ENCODE measurements around the gene KIT. TPM values are rescaled to one million over a fixed set of nuclear protein-coding genes. Genes with fewer than 3 reads are reported as not detected.

KIT gene
- total RNA-seq, 2 experiments from 2014 or later: 0.10 TPM; not detected in 1

GRCh38 chr4:54742636-54743399, 85.1 kb downstream of the KIT start:
- intact Hi-C loops (cut with micrococcal nuclease): no loop called here
- ChIA-PET POLR2A (no interaction called here), CTCF (no interaction called here)
- no peaks in the 10 kb centered on the region for H3K4me1 Mint-ChIP-seq (ENCODE audit: low read depth)
- H3K27me3 Mint-ChIP-seq: peaks cover 3% of the 10 kb centered on the region
- H3K36me3 Mint-ChIP-seq: no peaks in the 10 kb centered on the region
- no peak overlapping the region for H3K4me3 Mint-ChIP-seq
- no peak for DNase-seq
- H3K27ac Mint-ChIP-seq: no peak overlapping the region
- H3K9me3 Mint-ChIP-seq: peaks cover 4% of the 10 kb centered on the region

- Mint-ChIP-seq H3K27ac (no peak overlapping the region), H3K4me1 (ENCODE audit: low read depth) (no peaks in the 10 kb centered on the region), H3K27me3 (no peaks in the 10 kb centered on the region), H3K9me3 (peaks cover 4% of the 10 kb centered on the region), H3K4me3 (no peak overlapping the region), H3K36me3 (no peaks in the 10 kb centered on the region)
- CTCF ChIA-PET: no interaction called here
- no peak for DNase-seq
- POLR2A ChIA-PET: no interaction called here
- intact Hi-C loops (cut with micrococcal nuclease): no loop called here
Observed at GRCh38 chr4:54743562-54743961, 85.8 kb downstream of the KIT start.

- intact Hi-C loops (cut with micrococcal nuclease): no loop called here
- CTCF ChIA-PET: no interaction called here
- peaks cover 4% of the 10 kb centered on the region for H3K9me3 Mint-ChIP-seq
- H3K4me1 Mint-ChIP-seq (ENCODE audit: low read depth): no peaks in the 10 kb centered on the region
- no peaks in the 10 kb centered on the region for H3K27me3 Mint-ChIP-seq
- H3K36me3 Mint-ChIP-seq: no peaks in the 10 kb centered on the region
- H3K27ac Mint-ChIP-seq: no peak overlapping the region
- H3K4me3 Mint-ChIP-seq: no peak overlapping the region
- DNase-seq: no peak
- POLR2A ChIA-PET: no interaction called here
Observed at GRCh38 chr4:54744487-54744886, 86.7 kb downstream of the KIT start.

- H3K4me3 Mint-ChIP-seq: no peak overlapping the region
- H3K27me3 Mint-ChIP-seq: no peaks in the 10 kb centered on the region
- DNase-seq: no peak
- no peaks in the 10 kb centered on the region for H3K4me1 Mint-ChIP-seq (ENCODE audit: low read depth)
- peaks cover 4% of the 10 kb centered on the region for H3K9me3 Mint-ChIP-seq
- H3K27ac Mint-ChIP-seq: no peak overlapping the region
- intact Hi-C loops (cut with micrococcal nuclease): no loop called here
- ChIA-PET POLR2A (no interaction called here), CTCF (no interaction called here)
- H3K36me3 Mint-ChIP-seq: no peaks in the 10 kb centered on the region
Observed at GRCh38 chr4:54745031-54745770, 87.4 kb downstream of the KIT start.

GRCh38 chr4:54746218-54746617, 88.5 kb downstream of the KIT start:
- Mint-ChIP-seq H3K27me3 (no peaks in the 10 kb centered on the region), H3K36me3 (no peaks in the 10 kb centered on the region), H3K9me3 (peaks cover 4% of the 10 kb centered on the region), H3K27ac (no peak overlapping the region), H3K4me1 (ENCODE audit: low read depth) (no peaks in the 10 kb centered on the region), H3K4me3 (no peak overlapping the region)
- no peak for DNase-seq
- CTCF ChIA-PET: no interaction called here
- intact Hi-C loops (cut with micrococcal nuclease): no loop called here
- POLR2A ChIA-PET: no interaction called here

- POLR2A ChIA-PET: no interaction called here
- Mint-ChIP-seq H3K36me3 (no peaks in the 10 kb centered on the region), H3K27me3 (no peaks in the 10 kb centered on the region), H3K27ac (no peak overlapping the region), H3K4me1 (ENCODE audit: low read depth) (peaks cover 1% of the 10 kb centered on the region), H3K4me3 (no peak overlapping the region), H3K9me3 (no peaks in the 10 kb centered on the region)
- CTCF ChIA-PET: no interaction called here
- intact Hi-C loops (cut with micrococcal nuclease): no loop called here
- DNase-seq: no peak
Observed at GRCh38 chr4:54750341-54750740, 92.6 kb downstream of the KIT start.

- Mint-ChIP-seq H3K9me3 (peaks cover 3% of the 10 kb centered on the region), H3K4me3 (no peak overlapping the region), H3K27ac (no peak overlapping the region), H3K4me1 (ENCODE audit: low read depth) (peaks cover 1% of the 10 kb centered on the region), H3K27me3 (no peaks in the 10 kb centered on the region), H3K36me3 (no peaks in the 10 kb centered on the region)
- POLR2A ChIA-PET: no interaction called here
- intact Hi-C loops (cut with micrococcal nuclease): no loop called here
- DNase-seq: no peak
- CTCF ChIA-PET: no interaction called here
Observed at GRCh38 chr4:54754394-54754793, 96.6 kb downstream of the KIT start.

- Mint-ChIP-seq H3K4me3 (no peak overlapping the region), H3K36me3 (no peaks in the 10 kb centered on the region), H3K27me3 (no peaks in the 10 kb centered on the region), H3K27ac (no peak overlapping the region), H3K4me1 (ENCODE audit: low read depth) (no peaks in the 10 kb centered on the region), H3K9me3 (peaks cover 15% of the 10 kb centered on the region)
- intact Hi-C loops (cut with micrococcal nuclease): no loop called here
- POLR2A ChIA-PET: no interaction called here
- CTCF ChIA-PET: no interaction called here
- DNase-seq: no peak
Observed at GRCh38 chr4:54764476-54764875, 106.7 kb downstream of the KIT start.

- Mint-ChIP-seq H3K9me3 (peaks cover 9% of the 10 kb centered on the region), H3K4me1 (ENCODE audit: low read depth) (no peaks in the 10 kb centered on the region), H3K27ac (no peak overlapping the region), H3K36me3 (no peaks in the 10 kb centered on the region), H3K27me3 (peaks cover 2% of the 10 kb centered on the region), H3K4me3 (no peak overlapping the region)
- ChIA-PET CTCF (no interaction called here), POLR2A (no interaction called here)
- no peak for DNase-seq
- intact Hi-C loops (cut with micrococcal nuclease): no loop called here
Observed at GRCh38 chr4:54767376-54767775, 109.6 kb downstream of the KIT start.

GRCh38 chr4:54773022-54773421, 115.3 kb downstream of the KIT start:
- H3K27ac Mint-ChIP-seq: no peak overlapping the region
- ChIA-PET CTCF (no interaction called here), POLR2A (no interaction called here)
- H3K36me3 Mint-ChIP-seq: no peaks in the 10 kb centered on the region
- H3K4me1 Mint-ChIP-seq (ENCODE audit: low read depth): no peaks in the 10 kb centered on the region
- H3K4me3 Mint-ChIP-seq: no peak overlapping the region
- intact Hi-C loops (cut with micrococcal nuclease): no loop called here
- no peaks in the 10 kb centered on the region for H3K9me3 Mint-ChIP-seq
- H3K27me3 Mint-ChIP-seq: peaks cover 2% of the 10 kb centered on the region
- no peak for DNase-seq

GRCh38 chr4:54779036-54779435, 121.3 kb downstream of the KIT start:
- ChIA-PET CTCF (no interaction called here), POLR2A (no interaction called here)

GRCh38 chr4:54779476-54780148, 121.9 kb downstream of the KIT start:
- POLR2A ChIA-PET: no interaction called here
- CTCF ChIA-PET: no interaction called here

More at GRCh38 chr4:54779036-54779435, 121.3 kb downstream of the KIT start:
- H3K36me3 Mint-ChIP-seq: no peaks in the 10 kb centered on the region
- H3K27ac Mint-ChIP-seq: no peak overlapping the region
- no peak for DNase-seq
- H3K4me3 Mint-ChIP-seq: no peak overlapping the region
- intact Hi-C loops (cut with micrococcal nuclease): no loop called here
- H3K4me1 Mint-ChIP-seq (ENCODE audit: low read depth): peaks cover 2% of the 10 kb centered on the region
- no peaks in the 10 kb centered on the region for H3K9me3 Mint-ChIP-seq
- no peaks in the 10 kb centered on the region for H3K27me3 Mint-ChIP-seq

GRCh38 chr4:54780149-54780495, 122.4 kb downstream of the KIT start:
- ChIA-PET CTCF (no interaction called here), POLR2A (no interaction called here)
- peaks cover 2% of the 10 kb centered on the region for H3K4me1 Mint-ChIP-seq (ENCODE audit: low read depth)
- H3K27me3 Mint-ChIP-seq: no peaks in the 10 kb centered on the region
- H3K36me3 Mint-ChIP-seq: no peaks in the 10 kb centered on the region
- DNase-seq: no peak
- intact Hi-C loops (cut with micrococcal nuclease): no loop called here
- no peak overlapping the region for H3K4me3 Mint-ChIP-seq
- H3K9me3 Mint-ChIP-seq: no peaks in the 10 kb centered on the region
- H3K27ac Mint-ChIP-seq: no peak overlapping the region

More at GRCh38 chr4:54779476-54780148, 121.9 kb downstream of the KIT start:
- Mint-ChIP-seq H3K36me3 (no peaks in the 10 kb centered on the region), H3K4me1 (ENCODE audit: low read depth) (peaks cover 2% of the 10 kb centered on the region), H3K9me3 (no peaks in the 10 kb centered on the region), H3K27me3 (no peaks in the 10 kb centered on the region), H3K27ac (no peak overlapping the region), H3K4me3 (no peak overlapping the region)
- intact Hi-C loops (cut with micrococcal nuclease): no loop called here
- DNase-seq: no peak
